Peyer's patch (tissue), 4 donors: ENCODE data around the gene TRAF2.

Experiments
- POLR2A ChIP-seq, 2 donors: fragments of 450-650 bp; IDR thresholded peaks; one replicate each; pipeline ENCODE4 v1.5.1; 2017; ENCODE audit warnings: antibody characterized with exemption in 2 of 2, mild to moderate bottlenecking in 2 of 2, moderate library complexity in 2 of 2
- TF ChIP-seq, protein P1 (sequence below), 6 experiments: fragments of 450-650 bp in 4 of 6; fragments of 200-600 bp in 2 of 6; sonication (generic) in 1 of 6; IDR thresholded peaks; one replicate each; pipeline ENCODE4 v1.5.1; 2017 to 2019; ENCODE audit warnings: antibody characterized with exemption in 6 of 6, mild to moderate bottlenecking in 3 of 6, moderate library complexity in 1 of 6

DNA sequence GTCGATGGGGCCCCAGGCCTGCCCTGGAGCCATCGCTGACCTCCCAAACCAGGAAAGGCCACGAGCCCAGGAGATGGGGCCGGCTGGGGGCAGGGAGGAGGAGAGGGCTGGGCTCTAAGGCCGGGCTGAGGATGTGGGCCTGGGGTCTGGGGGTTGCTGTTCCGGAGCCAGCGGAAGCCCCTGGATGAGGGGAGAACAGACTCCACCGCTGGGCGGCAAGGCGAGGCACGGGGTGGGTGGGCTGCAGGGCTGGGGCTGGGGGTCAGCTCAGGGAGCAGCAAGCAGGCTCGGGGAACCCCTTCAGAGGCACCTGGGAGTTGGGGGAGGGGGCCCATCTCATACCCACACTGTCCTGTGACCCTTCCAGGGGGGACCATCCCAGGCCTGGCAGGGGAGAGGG is 77.4 kb downstream of the TRAF2 start:
- TF ChIP-seq, protein P1, sequence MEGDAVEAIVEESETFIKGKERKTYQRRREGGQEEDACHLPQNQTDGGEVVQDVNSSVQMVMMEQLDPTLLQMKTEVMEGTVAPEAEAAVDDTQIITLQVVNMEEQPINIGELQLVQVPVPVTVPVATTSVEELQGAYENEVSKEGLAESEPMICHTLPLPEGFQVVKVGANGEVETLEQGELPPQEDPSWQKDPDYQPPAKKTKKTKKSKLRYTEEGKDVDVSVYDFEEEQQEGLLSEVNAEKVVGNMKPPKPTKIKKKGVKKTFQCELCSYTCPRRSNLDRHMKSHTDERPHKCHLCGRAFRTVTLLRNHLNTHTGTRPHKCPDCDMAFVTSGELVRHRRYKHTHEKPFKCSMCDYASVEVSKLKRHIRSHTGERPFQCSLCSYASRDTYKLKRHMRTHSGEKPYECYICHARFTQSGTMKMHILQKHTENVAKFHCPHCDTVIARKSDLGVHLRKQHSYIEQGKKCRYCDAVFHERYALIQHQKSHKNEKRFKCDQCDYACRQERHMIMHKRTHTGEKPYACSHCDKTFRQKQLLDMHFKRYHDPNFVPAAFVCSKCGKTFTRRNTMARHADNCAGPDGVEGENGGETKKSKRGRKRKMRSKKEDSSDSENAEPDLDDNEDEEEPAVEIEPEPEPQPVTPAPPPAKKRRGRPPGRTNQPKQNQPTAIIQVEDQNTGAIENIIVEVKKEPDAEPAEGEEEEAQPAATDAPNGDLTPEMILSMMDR (IDR thresholded peaks at IDR 0.05): no peak
- TF ChIP-seq POLR2A (IDR thresholded peaks at IDR 0.05): no peak
